ENCODE data around the gene EVI5.
"Not testable (repeated sequence)": the region's sequence is repeated elsewhere in the genome, so short reads cannot be mapped to it uniquely, and the experiment has no call there.

The EVI5 gene

DNA sequence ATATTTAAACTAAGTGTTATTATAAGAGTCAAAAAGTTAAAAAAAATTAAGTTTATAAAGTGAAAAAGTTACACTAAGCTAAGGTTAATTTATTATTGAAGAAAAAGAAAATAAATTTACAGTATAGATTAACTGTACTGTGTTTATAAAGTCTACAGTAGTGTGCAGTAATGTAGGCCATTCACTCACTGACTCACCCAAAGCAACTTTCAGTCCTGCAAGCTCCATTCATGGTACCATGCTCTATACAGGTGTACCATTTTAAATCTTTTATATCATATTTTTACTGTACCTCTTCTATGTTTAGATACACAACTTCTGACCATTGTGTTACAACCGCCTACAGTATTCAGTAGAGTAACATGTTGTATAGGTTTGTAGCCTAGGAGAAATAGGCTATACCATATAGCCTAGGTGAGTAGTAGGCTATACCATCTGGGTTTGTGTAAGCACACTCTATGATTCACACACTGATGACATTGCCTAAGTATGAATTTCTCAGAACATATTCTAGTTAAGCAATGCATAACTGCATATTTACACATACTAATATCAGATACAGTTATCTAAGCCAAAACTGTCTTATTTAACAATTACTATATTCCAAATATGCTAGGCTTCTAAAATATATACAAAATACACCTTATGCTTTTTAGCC is 217.6 kb downstream of the EVI5 start:
- no peak for DNase-seq

GRCh38 chr1:92563457-92564216 is 221.3 kb downstream of the EVI5 start:
- DNase-seq, result no peak

GRCh38 chr1:92556350-92556749 is 228.6 kb downstream of the EVI5 start:
- DNase-seq, result no peak

DNA sequence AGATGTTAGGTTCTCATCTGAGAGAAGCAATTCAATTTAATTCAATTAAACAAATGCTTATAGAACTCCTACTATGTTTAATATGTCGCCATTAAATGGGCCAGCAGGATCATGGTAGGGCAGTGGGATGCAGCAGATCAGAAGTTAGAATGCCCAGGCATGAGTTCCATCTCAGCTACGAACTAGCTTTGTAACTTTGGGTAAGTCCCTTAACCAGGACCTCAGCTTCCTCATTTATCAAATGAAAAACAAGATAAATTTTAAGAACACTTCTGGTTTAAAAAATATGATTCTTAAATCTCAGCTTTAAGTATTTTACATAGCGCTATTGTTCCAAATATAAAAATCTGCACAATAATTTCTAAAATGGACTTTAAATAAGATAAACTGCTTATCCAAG is 230.7 kb downstream of the EVI5 start:
- no peak for DNase-seq

DNA sequence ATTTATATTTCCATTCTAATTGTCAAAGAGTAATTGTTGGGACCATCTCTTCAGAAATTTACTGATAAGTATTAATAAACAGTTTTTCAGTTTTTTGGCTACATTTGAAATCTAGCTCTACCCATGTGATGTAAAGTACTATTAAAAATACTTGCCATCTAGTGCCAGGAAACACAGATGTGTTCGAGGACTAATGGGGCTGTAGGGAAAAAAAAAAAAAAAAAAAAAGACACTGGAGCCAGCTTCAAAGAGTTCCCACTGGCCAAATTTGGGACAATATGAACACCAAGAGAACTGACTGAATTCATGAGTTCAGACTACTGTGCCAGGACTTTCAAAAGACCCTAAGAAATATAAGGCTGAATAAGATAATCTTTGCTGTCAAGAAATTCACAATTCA is 233.0 kb downstream of the EVI5 start:
- DNase-seq, result no peak

DNA sequence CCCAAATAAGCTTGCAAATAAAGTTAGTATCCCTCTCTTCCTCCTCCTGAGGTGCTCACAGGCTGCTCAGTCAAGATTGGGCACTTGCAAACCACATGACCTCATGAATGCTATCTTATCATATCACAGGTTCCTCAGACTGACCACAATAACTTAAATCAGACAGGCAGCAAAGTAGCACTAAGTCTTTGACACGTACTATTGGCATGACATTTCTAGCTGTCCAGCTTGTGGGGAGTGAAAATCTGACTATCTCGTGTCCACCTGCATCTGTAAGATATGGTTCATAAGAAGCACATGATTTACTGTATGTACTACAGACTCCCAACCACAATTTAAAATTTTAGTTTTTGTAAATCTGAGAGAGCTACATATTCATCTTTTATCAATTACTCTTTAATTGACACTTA is 240.1 kb downstream of the EVI5 start:
- DNase-seq, result no peak

DNA sequence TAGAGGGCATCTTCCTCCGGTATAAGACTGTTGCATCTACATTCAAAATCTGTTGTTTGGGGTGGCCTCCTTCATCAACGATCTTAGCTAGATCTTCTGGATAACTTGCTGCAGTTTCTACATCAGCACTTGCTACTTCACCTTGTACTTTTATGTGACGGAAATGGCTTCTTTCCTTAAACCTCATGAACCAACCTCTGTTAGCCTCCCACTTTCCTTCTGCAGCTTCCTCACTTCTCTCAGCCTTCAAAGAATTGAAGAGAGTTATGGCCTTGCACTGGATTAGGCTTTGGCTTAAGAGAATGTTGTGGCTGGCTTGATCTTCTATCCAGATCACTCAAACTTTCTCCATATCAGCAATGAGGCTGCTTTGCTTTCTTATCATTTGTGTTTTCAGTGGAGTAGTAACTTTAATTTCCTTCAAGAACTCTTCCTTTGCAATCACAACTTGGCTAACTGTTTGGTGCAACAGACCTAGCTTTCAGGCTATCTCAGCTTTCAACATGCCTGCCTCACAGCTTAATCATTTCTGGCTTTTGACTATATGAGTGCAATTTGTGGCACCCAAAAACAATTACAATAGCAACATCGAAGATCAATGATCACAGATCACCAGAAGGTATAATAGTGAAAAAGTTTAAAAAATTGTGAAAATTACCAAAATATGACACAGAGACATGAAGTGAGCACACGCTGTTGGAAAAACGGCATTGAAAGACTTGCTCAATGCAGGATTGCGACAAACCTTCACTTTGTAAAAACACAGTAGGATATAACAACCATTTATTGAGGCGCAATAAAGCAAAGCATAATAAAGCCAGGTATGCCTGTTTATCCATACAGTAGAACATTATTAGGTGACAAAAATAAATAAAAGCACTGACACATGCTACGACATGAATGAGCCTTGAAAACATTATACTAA is 241.5 kb downstream of the EVI5 start:
- DNase-seq, result no peak

GRCh38 chr1:92538413-92539061 is 246.4 kb downstream of the EVI5 start:
- DNase-seq, result peak; percentile 7

DNA sequence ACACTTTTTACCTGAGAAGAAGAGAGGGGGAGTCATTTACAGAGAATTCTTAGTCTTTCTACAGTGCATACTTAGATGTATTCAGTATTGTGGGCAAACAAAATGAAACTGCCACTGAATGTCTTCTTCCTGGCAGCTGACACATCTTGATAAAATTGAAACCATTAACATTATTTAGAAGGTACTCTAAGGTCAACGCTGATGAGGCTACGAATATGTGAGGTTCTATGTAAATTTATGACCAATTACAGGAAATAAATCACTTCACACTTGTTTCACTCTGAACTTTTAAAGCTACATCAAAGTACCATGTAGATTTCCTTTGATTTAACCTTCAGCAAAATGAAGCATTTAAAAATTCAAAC is 246.9 kb downstream of the EVI5 start:
- no peak for DNase-seq

GRCh38 chr1:92536980-92537884 is 247.7 kb downstream of the EVI5 start:
- DNase-seq, result no peak

GRCh38 chr1:92536211-92536979 is 248.5 kb downstream of the EVI5 start:
- no peak for DNase-seq

DNA sequence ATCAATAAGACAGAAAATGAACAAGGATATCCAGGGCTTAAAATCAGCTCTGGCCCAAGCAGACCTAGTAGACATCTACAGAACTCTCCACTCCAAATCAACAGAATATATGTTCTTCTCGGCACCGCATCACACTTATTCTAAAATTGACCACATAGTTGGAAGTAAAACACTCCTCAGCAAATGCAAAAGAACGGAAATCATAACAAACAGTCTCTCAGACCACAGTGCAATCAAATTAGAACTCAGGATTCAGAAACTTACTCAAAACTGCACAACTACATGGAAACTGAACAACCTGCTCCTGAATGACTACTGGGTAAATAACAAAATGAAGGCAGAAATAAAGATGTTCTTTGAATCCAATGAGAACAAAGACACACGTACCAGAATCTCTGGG is 252.5 kb downstream of the EVI5 start:
- DNase-seq, result not testable (repeated sequence)

DNA sequence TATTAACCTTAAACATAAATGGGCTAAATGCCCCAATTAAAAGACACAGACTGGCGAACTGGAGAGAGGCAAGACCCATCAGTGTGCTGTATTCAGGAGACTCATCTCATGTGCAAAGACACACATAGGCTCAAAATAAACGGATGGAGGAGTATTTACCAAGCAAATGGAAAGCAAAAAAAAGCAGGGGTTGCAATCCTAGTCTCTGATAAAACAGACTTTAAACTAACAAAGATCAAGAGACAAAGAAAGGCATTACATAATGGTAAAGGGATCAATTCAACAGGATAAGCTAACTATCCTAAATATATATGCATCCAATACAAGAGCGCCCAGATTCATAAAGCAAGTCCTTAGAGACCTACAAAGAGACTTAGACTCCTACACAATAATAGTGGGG is 253.0 kb downstream of the EVI5 start:
- not testable (repeated sequence) for DNase-seq

GRCh38 chr1:92527670-92528069 is 257.2 kb downstream of the EVI5 start:
- no peak for DNase-seq

GRCh38 chr1:92524944-92525590 is 259.8 kb downstream of the EVI5 start:
- DNase-seq, result not testable (repeated sequence)

DNA sequence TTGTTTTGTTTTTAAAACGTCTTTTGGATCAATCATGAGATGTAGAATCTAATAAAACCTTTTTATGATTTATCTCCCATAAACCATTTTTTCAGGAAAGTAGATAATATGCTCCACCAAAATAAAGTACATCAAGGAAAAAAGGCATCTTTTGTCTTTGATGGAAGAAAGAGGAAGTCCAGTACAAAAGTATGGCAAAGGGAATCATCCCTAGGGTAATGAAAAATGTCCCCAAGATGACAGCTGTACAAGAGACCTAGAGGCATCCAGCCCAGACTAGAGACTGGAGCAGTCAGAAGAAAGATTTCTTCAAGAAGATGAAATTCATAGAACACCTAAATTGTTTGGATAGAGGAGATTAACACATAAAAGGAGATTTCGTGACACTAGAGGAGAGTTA is 265.9 kb downstream of the EVI5 start:
- no peak for DNase-seq

DNA sequence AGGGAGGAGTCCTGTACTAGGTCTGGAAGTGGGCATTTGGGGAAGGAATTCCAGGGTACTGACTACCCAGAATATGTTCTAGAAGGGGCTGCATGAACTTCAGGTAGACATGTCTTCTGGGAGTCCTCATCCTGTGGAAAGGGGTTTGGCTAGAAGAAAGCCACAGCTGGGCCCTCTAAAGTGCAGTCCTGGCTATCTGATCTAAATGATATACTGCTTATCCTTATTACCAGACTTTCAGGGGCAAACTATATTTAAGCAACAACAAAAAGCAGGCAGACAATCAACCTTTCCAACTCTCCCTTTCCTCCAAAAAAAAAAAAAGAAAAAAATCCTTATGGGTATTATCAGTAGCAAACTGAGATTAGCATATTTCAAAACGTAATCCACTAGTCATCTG is 268.3 kb downstream of the EVI5 start:
- no peak for DNase-seq

GRCh38 chr1:92515796-92516201 is 269.1 kb downstream of the EVI5 start:
- no peak for DNase-seq

- no peak for DNase-seq
These were observed 273.4 kb downstream of the EVI5 start for GRCh38 chr1:92511541-92511940.

GRCh38 chr1:92509619-92510018 is 275.3 kb downstream of the EVI5 start:
- no peak for DNase-seq
